Small intestine (tissue), 7 donors: ENCODE measurements around the gene UBASH3A. TPM values are rescaled to one million over a fixed set of nuclear protein-coding genes. Genes with fewer than 3 reads are reported as not detected.

ENCODE experiments used
- DNase-seq, 2 donors: peaks; one replicate each; pipeline versions ENCODE4 v3.0.0 to v3.0.0-alpha.2; 2013
- FAIRE-seq: peaks from 2 replicates; lab custom pipeline; 2012; peaks lifted over from hg19 to GRCh38; lab: Jason Lieb, UNC
- H3K27ac ChIP-seq, 3 donors: one replicate each; pipeline ENCODE4 v1.5.1; 2013; ENCODE audit warnings: low read length in 2 of 3, mild to moderate bottlenecking in 2 of 3, control low read depth in 1 of 3, inconsistent platforms in 1 of 3, low read depth in 1 of 3, moderate library complexity in 1 of 3
- H3K27me3 ChIP-seq, 3 donors: one replicate each; pipeline ENCODE4 v1.6.1; 2013; ENCODE audit warnings: low read length in 3 of 3, inconsistent platforms in 1 of 3; ENCODE audit not compliant: control insufficient read depth in 3 of 3, insufficient read depth in 3 of 3
- H3K36me3 ChIP-seq, 3 donors: one replicate each; pipeline ENCODE4 v1.6.1; 2013; ENCODE audit warnings: low read length in 3 of 3, inconsistent platforms in 1 of 3, low read depth in 1 of 3, mild to moderate bottlenecking in 1 of 3, moderate library complexity in 1 of 3; ENCODE audit not compliant: control insufficient read depth in 3 of 3, insufficient read depth in 2 of 3
- H3K4me1 ChIP-seq, 3 donors: one replicate each; pipeline ENCODE4 v1.6.1; 2013; ENCODE audit warnings: low read length in 2 of 3, inconsistent platforms in 1 of 3, low read depth in 1 of 3, mild to moderate bottlenecking in 1 of 3, moderate library complexity in 1 of 3; ENCODE audit not compliant: control insufficient read depth in 3 of 3, insufficient read depth in 2 of 3
- H3K4me3 ChIP-seq, 3 donors: one replicate each; pipeline ENCODE4 v1.5.1; 2013; ENCODE audit warnings: low read length in 3 of 3, control low read depth in 1 of 3, inconsistent platforms in 1 of 3, low read depth in 1 of 3, mild to moderate bottlenecking in 1 of 3, moderate library complexity in 1 of 3
- H3K9me3 ChIP-seq, 2 donors: one replicate each; pipeline ENCODE4 v1.6.1; 2013; ENCODE audit warnings: low read depth in 1 of 2, low read length in 1 of 2; ENCODE audit not compliant: control insufficient read depth in 2 of 2, insufficient read depth in 1 of 2
- WGBS, 3 donors: extraction: QIAGEN DNeasy Blood & Tissue Kit; methylation state at CpG; one replicate each; pipeline ENCODE4 v1.1.7; 2013; 5-methylcytosine and 5-hydroxymethylcytosine counted together
- polyA plus RNA-seq, 4 donors: library from polyadenylated mRNA; stranded (reverse) in 3 of 4; unstranded in 1 of 4; fragments of 200-250 nt in 3 of 4; fragments of 120-200 nt in 1 of 4; gene quantifications; one replicate each; pipeline versions ENCODE4 v1.2.1 to v1.2.3, GENCODE V29; 2013
- donor health status: healthy with polysubstance abuse.
- donor health status: control.
- donor health status: control.
- donor health status: Bipolar disorder and iron deficiency.
- donor health status: healthy.

Gene UBASH3A
- polyA plus RNA-seq, 4 donors = 0.42 to 2.4 (median 0.76) TPM

GRCh38 chr21:42370894-42371654 lies 32.6 kb upstream of the UBASH3A start:
- H3K4me3 ChIP-seq = no peak overlapping the region
- WGBS, 3 donors = 82 to 87% (median 86%) methylated on average over 18 of the region's 18 CpGs
- DNase-seq = no peak
- peaks cover 0 to 10% (median 0%) of the 10 kb centered on the region in 3 donors for H3K36me3 ChIP-seq
- H3K4me1 ChIP-seq = peaks cover 0 to 29% (median 0%) of the 10 kb centered on the region in 3 donors
- H3K27ac ChIP-seq = no peak overlapping the region
- no peak for FAIRE-seq
- no peaks in the 10 kb centered on the region for H3K27me3 ChIP-seq
- H3K9me3 ChIP-seq = no peaks in the 10 kb centered on the region

GRCh38 chr21:42373196-42373907 lies 30.4 kb upstream of the UBASH3A start:
- no peak overlapping the region for H3K27ac ChIP-seq
- DNase-seq (no peak), FAIRE-seq (no peak)
- peaks cover 0 to 12% (median 0%) of the 10 kb centered on the region in 3 donors for H3K36me3 ChIP-seq
- WGBS, 3 donors = 71 to 83% (median 76%) methylated on average over 25 of the region's 25 CpGs
- H3K4me1 ChIP-seq = peaks cover 0 to 14% (median 0%) of the 10 kb centered on the region in 3 donors
- H3K27me3 ChIP-seq = no peaks in the 10 kb centered on the region
- H3K9me3 ChIP-seq = no peaks in the 10 kb centered on the region
- H3K4me3 ChIP-seq = no peak overlapping the region

GRCh38 chr21:42373908-42374455 lies 29.7 kb upstream of the UBASH3A start:
- H3K27ac ChIP-seq = no peak overlapping the region
- no peak for FAIRE-seq
- no peaks in the 10 kb centered on the region for H3K27me3 ChIP-seq
- WGBS, 3 donors = 79 to 82% (median 80%) methylated on average over 16 of the region's 16 CpGs
- peaks cover 0 to 12% (median 0%) of the 10 kb centered on the region in 3 donors for H3K36me3 ChIP-seq
- no peak for DNase-seq
- H3K4me1 ChIP-seq = peaks cover 0 to 14% (median 0%) of the 10 kb centered on the region in 3 donors
- H3K9me3 ChIP-seq = no peaks in the 10 kb centered on the region
- no peak overlapping the region for H3K4me3 ChIP-seq

- Histone ChIP-seq H3K4me3 (no peak overlapping the region), H3K4me1 (peaks cover 0 to 14% (median 0%) of the 10 kb centered on the region in 3 donors), H3K27me3 (no peaks in the 10 kb centered on the region), H3K36me3 (peaks cover 0 to 12% (median 0%) of the 10 kb centered on the region in 3 donors), H3K27ac (no peak overlapping the region), H3K9me3 (no peaks in the 10 kb centered on the region)
- FAIRE-seq = no peak
- 73 to 89% (median 81%) methylated on average over 7 of the region's 7 CpGs for WGBS, 3 donors
- no peak for DNase-seq
These were observed 29.2 kb upstream of the UBASH3A start for GRCh38 chr21:42374457-42374856.

- no peak overlapping the region for H3K27ac ChIP-seq
- no peak overlapping the region for H3K4me3 ChIP-seq
- 45 to 73% (median 60%) methylated on average over 21 to 23 of the region's 23 CpGs for WGBS, 3 donors
- H3K9me3 ChIP-seq = no peaks in the 10 kb centered on the region
- peaks cover 0 to 15% (median 0%) of the 10 kb centered on the region in 3 donors for H3K36me3 ChIP-seq
- DNase-seq = no peak
- no peak for FAIRE-seq
- H3K27me3 ChIP-seq = no peaks in the 10 kb centered on the region
- H3K4me1 ChIP-seq = peaks cover 0 to 14% (median 0%) of the 10 kb centered on the region in 3 donors
These were observed 28.7 kb upstream of the UBASH3A start for GRCh38 chr21:42374864-42375499.

GRCh38 chr21:42375506-42375905 lies 28.2 kb upstream of the UBASH3A start:
- Histone ChIP-seq H3K27ac (no peak overlapping the region), H3K9me3 (no peaks in the 10 kb centered on the region), H3K36me3 (peaks cover 0 to 19% (median 0%) of the 10 kb centered on the region in 3 donors), H3K4me1 (peaks cover 0 to 14% (median 0%) of the 10 kb centered on the region in 3 donors), H3K4me3 (no peak overlapping the region), H3K27me3 (no peaks in the 10 kb centered on the region)
- FAIRE-seq = no peak
- 30 to 59% (median 57%) methylated on average over 11 of the region's 11 CpGs for WGBS, 3 donors
- DNase-seq = peak in 1 of 2 donors; percentile 73

- no peak for DNase-seq
- peaks cover 0 to 14% (median 0%) of the 10 kb centered on the region in 3 donors for H3K4me1 ChIP-seq
- peaks cover 0 to 20% (median 0%) of the 10 kb centered on the region in 3 donors for H3K36me3 ChIP-seq
- no peak overlapping the region for H3K4me3 ChIP-seq
- no peak for FAIRE-seq
- peak overlapping the region in 1 of 3 donors; percentile 24 for H3K27ac ChIP-seq
- H3K9me3 ChIP-seq = no peaks in the 10 kb centered on the region
- 63 to 76% (median 74%) methylated on average over 3 of the region's 3 CpGs for WGBS, 3 donors
- H3K27me3 ChIP-seq = no peaks in the 10 kb centered on the region
These were observed 27.8 kb upstream of the UBASH3A start for GRCh38 chr21:42375966-42376337.
